Measurements from ENCODE around the gene DHX32. TPM values are rescaled to one million over a fixed set of nuclear protein-coding genes. Genes with fewer than 3 reads are reported as not detected.

The DHX32 gene, protein sequence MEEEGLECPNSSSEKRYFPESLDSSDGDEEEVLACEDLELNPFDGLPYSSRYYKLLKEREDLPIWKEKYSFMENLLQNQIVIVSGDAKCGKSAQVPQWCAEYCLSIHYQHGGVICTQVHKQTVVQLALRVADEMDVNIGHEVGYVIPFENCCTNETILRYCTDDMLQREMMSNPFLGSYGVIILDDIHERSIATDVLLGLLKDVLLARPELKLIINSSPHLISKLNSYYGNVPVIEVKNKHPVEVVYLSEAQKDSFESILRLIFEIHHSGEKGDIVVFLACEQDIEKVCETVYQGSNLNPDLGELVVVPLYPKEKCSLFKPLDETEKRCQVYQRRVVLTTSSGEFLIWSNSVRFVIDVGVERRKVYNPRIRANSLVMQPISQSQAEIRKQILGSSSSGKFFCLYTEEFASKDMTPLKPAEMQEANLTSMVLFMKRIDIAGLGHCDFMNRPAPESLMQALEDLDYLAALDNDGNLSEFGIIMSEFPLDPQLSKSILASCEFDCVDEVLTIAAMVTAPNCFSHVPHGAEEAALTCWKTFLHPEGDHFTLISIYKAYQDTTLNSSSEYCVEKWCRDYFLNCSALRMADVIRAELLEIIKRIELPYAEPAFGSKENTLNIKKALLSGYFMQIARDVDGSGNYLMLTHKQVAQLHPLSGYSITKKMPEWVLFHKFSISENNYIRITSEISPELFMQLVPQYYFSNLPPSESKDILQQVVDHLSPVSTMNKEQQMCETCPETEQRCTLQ
- 22.3 and 23.7 TPM in 2 replicates for total RNA-seq

DNA sequence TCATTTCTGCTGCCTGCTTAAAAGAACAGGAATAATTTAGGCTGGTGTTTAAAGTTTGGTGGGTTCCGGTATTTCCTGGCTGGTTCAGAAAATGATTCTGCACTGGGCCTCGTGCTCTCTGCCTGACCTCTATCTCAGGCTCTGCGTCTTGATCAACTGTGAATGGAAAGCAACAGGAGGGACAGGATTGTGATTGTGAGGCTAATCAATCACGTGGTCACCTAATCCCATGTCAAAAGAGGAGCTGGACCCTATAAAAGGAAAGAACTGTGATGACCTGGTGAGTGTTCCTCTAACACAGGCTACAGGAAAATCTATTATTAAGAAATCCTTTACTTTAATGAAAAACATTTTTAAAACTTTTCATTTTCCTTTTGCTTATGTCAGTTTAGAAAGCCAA lies at the start of gene DHX32:
DHX32 (minus strand) TSS at position 101 of the 400 bp plus-strand sequence. CDS start 468 bp downstream, outside the sequence.

DNA sequence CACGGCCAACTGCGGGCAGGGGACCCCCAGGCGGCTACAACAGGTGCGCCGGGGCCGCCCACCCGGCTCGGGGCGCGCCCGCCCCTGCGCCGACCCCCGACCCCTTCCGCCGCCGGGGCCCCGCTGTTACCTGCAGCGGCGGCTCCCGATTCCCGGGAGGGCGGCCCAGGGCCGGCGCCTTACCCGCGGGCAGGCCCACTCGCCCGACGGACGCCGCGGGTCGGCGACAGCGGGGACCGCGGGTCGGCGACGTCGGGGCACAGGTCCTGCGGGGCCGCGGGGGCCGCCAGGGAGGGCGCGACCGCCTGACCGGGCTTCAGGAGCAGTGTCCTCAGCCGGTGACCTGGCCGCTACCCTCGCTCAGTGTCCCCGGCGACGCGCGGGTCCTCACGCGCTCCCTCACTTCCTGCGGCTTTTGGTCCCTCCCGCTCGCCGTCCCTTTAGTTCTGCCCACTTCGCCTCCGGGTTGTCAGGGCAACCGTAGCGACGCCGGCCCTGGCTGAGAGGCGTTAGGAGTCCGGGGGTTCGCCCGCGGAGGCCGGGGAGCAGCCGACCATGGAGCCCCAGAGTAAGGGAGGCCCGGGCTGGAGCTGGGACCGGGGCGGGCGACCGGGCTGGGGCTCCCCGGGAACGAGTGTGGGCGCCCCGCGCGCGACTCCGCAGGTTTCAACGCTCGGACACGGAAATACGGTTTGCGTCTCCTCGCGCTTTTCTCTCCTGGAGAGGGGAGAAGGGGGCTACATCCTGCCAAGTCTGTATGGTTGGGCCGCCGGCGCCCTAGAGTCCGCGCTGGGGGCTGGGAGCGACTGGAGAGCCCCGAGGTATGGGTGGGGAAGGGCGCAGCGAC lies 15.2 kb upstream of the DHX32 start, which contains the start of gene FANK1:
FANK1 (plus strand) TSS at position 477 of the 847 bp plus-strand sequence; CDS start at position 556, 79 bp downstream.

DNA sequence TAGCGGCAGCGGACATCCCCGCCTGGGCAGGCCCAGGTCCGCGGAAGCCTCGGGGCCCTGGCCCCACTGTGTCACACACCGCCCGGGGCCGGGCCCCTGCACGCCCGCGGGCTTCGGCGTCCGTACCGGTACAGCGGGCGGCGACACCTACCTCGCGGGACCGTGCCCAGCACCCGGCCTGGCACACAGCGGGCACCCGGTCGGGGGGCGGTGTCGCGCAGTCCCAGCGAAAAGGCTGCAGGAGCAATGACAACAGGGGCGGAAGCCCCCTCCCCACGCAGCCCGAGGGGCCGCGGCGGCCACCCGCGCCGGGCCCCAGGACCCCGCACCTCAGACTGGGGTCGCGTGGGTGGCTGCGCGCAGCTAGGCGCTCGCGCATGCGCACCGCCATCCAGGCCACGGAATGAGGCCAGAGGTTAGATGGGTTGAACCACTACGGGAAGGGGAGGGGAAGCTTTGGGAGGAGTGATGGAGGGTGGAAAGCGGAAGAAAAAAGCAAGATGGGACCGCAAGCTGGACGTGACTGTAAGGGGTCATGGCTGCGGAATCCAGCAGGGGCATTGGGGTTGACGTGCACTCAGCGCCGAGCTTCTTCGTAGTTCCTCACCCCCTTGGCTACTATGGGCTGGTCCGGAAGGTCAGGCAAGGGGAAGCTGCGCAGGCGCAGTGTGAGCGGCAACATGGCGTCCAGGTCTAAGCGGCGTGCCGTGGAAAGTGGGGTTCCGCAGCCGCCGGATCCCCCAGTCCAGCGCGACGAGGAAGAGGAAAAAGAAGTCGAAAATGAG lies 58.0 kb downstream of the DHX32 start, which contains the start of the genes BCCIP and UROS:
BCCIP (plus strand) TSS at position 669 of the 785 bp plus-strand sequence; CDS start at position 681, 12 bp downstream.
UROS (minus strand) TSS at position 381 of the 785 bp plus-strand sequence. CDS start 6,759 bp downstream, outside the sequence.

Other genes starting within 250 kb of the DHX32 start
- not detected in 2 replicates for gene TEX36, start 198.1 kb downstream of the DHX32 start, total RNA-seq
- 12.1 and 16.2 TPM in 2 replicates for gene EDRF1, start 161.6 kb downstream of the DHX32 start, total RNA-seq
- gene MMP21, start 105.5 kb downstream of the DHX32 start, total RNA-seq = not detected in 2 replicates
- gene UROS, start 58.0 kb downstream of the DHX32 start, total RNA-seq = 68.4 and 74.4 TPM in 2 replicates
- 33.0 and 35.9 TPM in 2 replicates for gene BCCIP, start 57.7 kb downstream of the DHX32 start, total RNA-seq
- gene FANK1, start 15.3 kb upstream of the DHX32 start, total RNA-seq = 3.6 and 4.3 TPM in 2 replicates